ENCODE data around the gene VWA2.
"Not testable (repeated sequence)": the region's sequence is repeated elsewhere in the genome, so short reads cannot be mapped to it uniquely, and the experiment has no call there.

VWA2 gene

GRCh38 chr10:114319406-114320248 is 80.6 kb downstream of the VWA2 start:
- no peak for DNase-seq (ENCODE audit: low spot score)

GRCh38 chr10:114320249-114321116 is 81.4 kb downstream of the VWA2 start:
- DNase-seq (ENCODE audit: low spot score) = no peak

- DNase-seq (ENCODE audit: low spot score) = no peak
These were observed 83.3 kb downstream of the VWA2 start for GRCh38 chr10:114322344-114322743.

GRCh38 chr10:114323023-114323422 is 84.0 kb downstream of the VWA2 start:
- DNase-seq (ENCODE audit: low spot score) = no peak

- DNase-seq (ENCODE audit: low spot score) = no peak
These were observed 87.7 kb downstream of the VWA2 start for GRCh38 chr10:114326795-114327194.

GRCh38 chr10:114327537-114328440 is 88.7 kb downstream of the VWA2 start:
- no peak for DNase-seq (ENCODE audit: low spot score)

- no peak for DNase-seq (ENCODE audit: low spot score)
These were observed 89.4 kb downstream of the VWA2 start for GRCh38 chr10:114328441-114328812.

- DNase-seq (ENCODE audit: low spot score) = no peak
These were observed 89.8 kb downstream of the VWA2 start for GRCh38 chr10:114328874-114329273.

- no peak for DNase-seq (ENCODE audit: low spot score)
These were observed 90.7 kb downstream of the VWA2 start for GRCh38 chr10:114329634-114330365.

- DNase-seq (ENCODE audit: low spot score) = no peak
These were observed 93.5 kb downstream of the VWA2 start for GRCh38 chr10:114332301-114333192.

- DNase-seq (ENCODE audit: low spot score) = not testable (repeated sequence)
These were observed 94.4 kb downstream of the VWA2 start for GRCh38 chr10:114333441-114333840.

GRCh38 chr10:114334301-114334700 is 95.2 kb downstream of the VWA2 start:
- DNase-seq (ENCODE audit: low spot score) = no peak

GRCh38 chr10:114335614-114336013 is 96.6 kb downstream of the VWA2 start:
- no peak for DNase-seq (ENCODE audit: low spot score)

GRCh38 chr10:114336823-114337509 is 97.9 kb downstream of the VWA2 start:
- no peak for DNase-seq (ENCODE audit: low spot score)

GRCh38 chr10:114337510-114338462 is 98.7 kb downstream of the VWA2 start:
- no peak for DNase-seq (ENCODE audit: low spot score)

- DNase-seq (ENCODE audit: low spot score) = no peak
These were observed 101.8 kb downstream of the VWA2 start for GRCh38 chr10:114340816-114341215.
